ENCODE data around the gene CASP9. TPM values are rescaled to one million over a fixed set of nuclear protein-coding genes. Genes with fewer than 3 reads are reported as not detected.
"Not testable (repeated sequence)": the region's sequence is repeated elsewhere in the genome, so short reads cannot be mapped to it uniquely, and the experiment has no call there.

Gene CASP9
- polyA plus RNA-seq, 1 experiment: 10.4 TPM

DNA sequence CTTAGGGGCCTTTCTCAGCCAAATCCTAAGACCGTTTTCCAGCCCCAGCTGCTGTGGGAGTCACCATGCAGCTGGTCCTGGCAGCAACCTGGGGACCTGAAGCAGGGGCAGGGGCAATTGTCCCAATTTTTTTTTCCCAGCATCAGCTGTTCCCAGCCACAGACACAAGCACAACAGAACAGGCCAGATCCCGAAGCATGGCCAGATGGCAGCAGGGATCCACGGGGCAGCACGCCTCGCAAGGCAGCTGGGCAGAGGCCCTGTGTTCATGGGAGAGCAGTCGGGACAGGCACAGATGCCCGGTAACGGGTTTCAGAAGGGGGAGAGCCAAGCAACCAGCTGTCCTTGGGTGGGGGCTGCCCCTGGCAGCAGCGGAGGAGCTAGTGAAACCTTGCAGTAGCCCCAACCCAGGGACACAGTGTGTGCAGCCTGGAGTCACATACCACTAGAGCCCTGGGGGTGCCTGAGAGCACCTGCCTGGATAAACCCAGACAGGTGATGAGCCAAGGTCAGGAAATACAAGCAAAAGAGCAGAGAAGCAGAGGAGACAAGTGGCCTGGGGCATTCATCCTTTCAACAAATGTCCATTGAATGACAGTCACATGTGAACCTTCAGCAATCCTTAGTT is 54.1 kb downstream of the CASP9 start:
- H3K27me3 ChIP-seq (ENCODE audit: control insufficient read depth, insufficient read depth, low read length); H3K9me3 ChIP-seq (ENCODE audit: control insufficient read depth, insufficient read depth, low read length); DNase-seq (ENCODE audit: low read depth, low spot score); H3K4me3 ChIP-seq (ENCODE audit: low read depth, low read length); POLR2A ChIA-PET; H3K27ac ChIP-seq (ENCODE audit: low read depth, low read length); CTCF ChIA-PET: not testable (repeated sequence)

DNA sequence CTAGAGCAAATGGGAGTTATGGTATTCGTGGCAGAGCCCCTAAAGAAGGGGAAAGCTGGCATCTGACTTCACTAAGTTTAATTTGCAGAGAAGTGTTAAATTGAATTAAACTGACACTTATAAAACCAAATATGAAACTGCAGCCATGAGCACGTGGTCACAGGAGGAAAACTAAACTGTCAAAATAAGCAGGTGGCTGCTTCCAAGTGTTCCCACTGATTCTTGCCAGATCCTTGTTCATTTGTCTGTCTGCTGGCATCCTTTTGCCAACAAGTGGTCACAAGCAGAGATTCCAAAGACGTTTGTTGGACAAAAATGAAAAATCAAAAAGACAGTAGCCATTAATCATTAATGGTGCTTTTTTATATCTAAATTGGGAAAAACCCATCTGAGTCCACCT is 54.7 kb downstream of the CASP9 start:
- no peak overlapping the region for H3K4me3 ChIP-seq (ENCODE audit: low read depth, low read length)
- H3K27me3 ChIP-seq (ENCODE audit: control insufficient read depth, insufficient read depth, low read length): peaks cover 3% of the 10 kb centered on the region
- TF ChIP-seq, protein P1, sequence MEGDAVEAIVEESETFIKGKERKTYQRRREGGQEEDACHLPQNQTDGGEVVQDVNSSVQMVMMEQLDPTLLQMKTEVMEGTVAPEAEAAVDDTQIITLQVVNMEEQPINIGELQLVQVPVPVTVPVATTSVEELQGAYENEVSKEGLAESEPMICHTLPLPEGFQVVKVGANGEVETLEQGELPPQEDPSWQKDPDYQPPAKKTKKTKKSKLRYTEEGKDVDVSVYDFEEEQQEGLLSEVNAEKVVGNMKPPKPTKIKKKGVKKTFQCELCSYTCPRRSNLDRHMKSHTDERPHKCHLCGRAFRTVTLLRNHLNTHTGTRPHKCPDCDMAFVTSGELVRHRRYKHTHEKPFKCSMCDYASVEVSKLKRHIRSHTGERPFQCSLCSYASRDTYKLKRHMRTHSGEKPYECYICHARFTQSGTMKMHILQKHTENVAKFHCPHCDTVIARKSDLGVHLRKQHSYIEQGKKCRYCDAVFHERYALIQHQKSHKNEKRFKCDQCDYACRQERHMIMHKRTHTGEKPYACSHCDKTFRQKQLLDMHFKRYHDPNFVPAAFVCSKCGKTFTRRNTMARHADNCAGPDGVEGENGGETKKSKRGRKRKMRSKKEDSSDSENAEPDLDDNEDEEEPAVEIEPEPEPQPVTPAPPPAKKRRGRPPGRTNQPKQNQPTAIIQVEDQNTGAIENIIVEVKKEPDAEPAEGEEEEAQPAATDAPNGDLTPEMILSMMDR (IDR thresholded peaks at IDR 0.05; ENCODE audit: low read depth, low read length): no peak
- ChIA-PET CTCF (no interaction called here), POLR2A (no interaction called here)
- no peaks in the 10 kb centered on the region; the same call in 1 of the 2 replicates for H3K9me3 ChIP-seq (ENCODE audit: control insufficient read depth, insufficient read depth, low read length)
- no peak overlapping the region for H3K27ac ChIP-seq (ENCODE audit: low read depth, low read length)
- DNase-seq (ENCODE audit: low read depth, low spot score): no peak

DNA sequence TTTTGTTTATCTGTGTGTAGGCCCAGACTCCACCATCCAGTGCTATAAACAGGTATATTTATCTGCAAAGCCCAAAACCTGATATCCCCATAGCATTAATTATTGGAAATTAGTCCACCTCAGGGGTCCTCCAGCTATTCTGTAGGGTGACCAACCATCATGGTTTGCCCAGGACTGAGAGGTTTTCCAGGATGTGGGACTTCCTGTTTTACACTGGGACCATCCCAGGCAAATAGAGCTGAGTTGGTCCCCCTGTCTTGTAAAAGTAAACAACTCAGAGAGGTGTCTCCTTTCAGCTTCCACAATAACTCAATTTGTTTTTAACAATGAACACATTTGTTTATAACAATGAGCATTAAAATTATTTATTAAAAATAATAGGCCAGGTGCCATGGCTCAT is 55.9 kb downstream of the CASP9 start:
- ChIA-PET POLR2A (no interaction called here), CTCF (no interaction called here)
- DNase-seq (ENCODE audit: low read depth, low spot score): no peak
- Histone ChIP-seq H3K9me3 (ENCODE audit: control insufficient read depth, insufficient read depth, low read length) (no peaks in the 10 kb centered on the region; the same call in 1 of the 2 replicates), H3K27me3 (ENCODE audit: control insufficient read depth, insufficient read depth, low read length) (peaks cover 3% of the 10 kb centered on the region), H3K27ac (ENCODE audit: low read depth, low read length) (no peak overlapping the region), H3K4me3 (ENCODE audit: low read depth, low read length) (no peak overlapping the region)
- TF ChIP-seq, protein P1 (IDR thresholded peaks at IDR 0.05; ENCODE audit: low read depth, low read length): no peak

DNA sequence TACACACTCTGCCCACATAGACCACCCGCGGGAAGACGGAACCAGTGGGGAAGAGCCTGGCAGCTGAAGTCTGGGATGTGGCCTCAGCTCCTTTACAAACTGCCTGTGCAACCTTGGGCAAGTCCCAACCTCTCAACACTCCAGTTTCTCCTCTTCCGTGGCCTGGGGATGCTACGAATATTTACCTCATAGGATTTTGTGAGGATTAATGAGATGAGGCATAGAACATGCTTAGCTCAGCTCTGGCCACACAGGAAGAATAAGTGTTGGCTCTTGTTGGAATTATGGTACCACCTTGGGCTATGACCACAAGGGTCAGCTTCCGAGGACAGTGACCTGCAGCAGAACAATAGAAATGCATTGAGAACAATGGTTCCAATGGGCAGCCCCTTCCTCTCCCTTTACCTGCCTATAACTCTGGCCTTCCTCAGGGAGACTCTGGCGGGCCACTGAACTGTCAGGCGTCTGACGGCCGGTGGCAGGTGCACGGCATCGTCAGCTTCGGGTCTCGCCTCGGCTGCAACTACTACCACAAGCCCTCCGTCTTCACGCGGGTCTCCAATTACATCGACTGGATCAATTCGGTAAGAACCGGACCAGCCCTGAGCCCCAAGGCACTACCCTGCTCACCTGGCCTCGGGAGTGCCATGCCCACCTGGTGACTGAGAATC is 56.9 kb downstream of the CASP9 start:
- POLR2A ChIA-PET; H3K4me3 ChIP-seq (ENCODE audit: low read depth, low read length); H3K27ac ChIP-seq (ENCODE audit: low read depth, low read length); H3K27me3 ChIP-seq (ENCODE audit: control insufficient read depth, insufficient read depth, low read length); H3K9me3 ChIP-seq (ENCODE audit: control insufficient read depth, insufficient read depth, low read length); DNase-seq (ENCODE audit: low read depth, low spot score): not testable (repeated sequence)
- CTCF ChIA-PET: interaction anchor here (1.0 kb wide), 1 partner anchor 144 kb away, joined by 3 read pairs; no protein-coding TSS in a partner anchor

DNA sequence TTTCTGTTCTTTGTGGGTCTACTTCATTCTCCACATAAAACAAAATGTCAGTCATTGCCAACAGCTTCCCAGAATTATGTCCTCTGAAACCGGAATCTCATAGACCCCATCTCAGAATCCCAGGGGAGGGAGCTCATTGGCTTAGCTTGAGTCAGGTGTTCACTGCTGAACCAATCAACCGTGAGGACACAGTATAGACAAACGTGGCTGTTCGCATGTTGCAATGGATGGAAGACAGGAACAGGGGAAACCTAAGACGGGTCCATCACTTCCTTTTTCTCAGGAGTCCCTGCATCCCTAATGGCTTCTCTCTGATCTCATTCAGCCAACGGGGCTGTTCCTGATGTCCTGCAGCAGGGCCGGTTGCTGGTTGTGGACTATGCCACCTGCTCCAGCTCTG is 58.3 kb downstream of the CASP9 start:
- DNase-seq (ENCODE audit: low read depth, low spot score): no peak
- Histone ChIP-seq H3K27ac (ENCODE audit: low read depth, low read length) (no peak overlapping the region), H3K27me3 (ENCODE audit: control insufficient read depth, insufficient read depth, low read length) (peaks cover 3% of the 10 kb centered on the region), H3K9me3 (ENCODE audit: control insufficient read depth, insufficient read depth, low read length) (no peaks in the 10 kb centered on the region; the same call in 1 of the 2 replicates), H3K4me3 (ENCODE audit: low read depth, low read length) (no peak overlapping the region)
- POLR2A ChIA-PET: no interaction called here
- CTCF ChIA-PET: interaction anchor here (1.3 kb wide), 1 partner anchor 160 kb away, joined by 8 read pairs; no protein-coding TSS in a partner anchor
- TF ChIP-seq, protein P1 (IDR thresholded peaks at IDR 0.05; ENCODE audit: low read depth, low read length): no peak

DNA sequence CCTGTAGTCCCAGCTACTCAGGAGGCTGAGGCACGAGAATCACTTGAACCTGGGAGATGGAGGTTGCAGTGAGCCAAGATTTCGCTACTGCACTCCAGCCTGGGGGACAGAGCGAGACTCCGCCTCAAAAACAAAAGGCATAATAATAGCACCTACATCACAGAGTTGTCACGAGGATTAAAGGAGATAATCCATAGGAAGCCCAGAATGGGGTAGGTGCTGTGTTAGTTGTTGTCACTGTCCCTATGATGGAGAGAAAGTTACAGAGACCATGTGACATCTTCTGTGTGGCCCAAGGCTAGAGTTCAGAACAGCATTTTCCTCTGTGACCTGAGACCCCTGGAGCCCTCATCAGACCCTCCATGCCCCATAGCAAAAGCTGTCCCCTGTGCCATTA is 60.1 kb downstream of the CASP9 start:
- H3K27me3 ChIP-seq (ENCODE audit: control insufficient read depth, insufficient read depth, low read length); H3K9me3 ChIP-seq (ENCODE audit: control insufficient read depth, insufficient read depth, low read length); H3K4me3 ChIP-seq (ENCODE audit: low read depth, low read length); DNase-seq (ENCODE audit: low read depth, low spot score); H3K27ac ChIP-seq (ENCODE audit: low read depth, low read length); POLR2A ChIA-PET; CTCF ChIA-PET: not testable (repeated sequence)

DNA sequence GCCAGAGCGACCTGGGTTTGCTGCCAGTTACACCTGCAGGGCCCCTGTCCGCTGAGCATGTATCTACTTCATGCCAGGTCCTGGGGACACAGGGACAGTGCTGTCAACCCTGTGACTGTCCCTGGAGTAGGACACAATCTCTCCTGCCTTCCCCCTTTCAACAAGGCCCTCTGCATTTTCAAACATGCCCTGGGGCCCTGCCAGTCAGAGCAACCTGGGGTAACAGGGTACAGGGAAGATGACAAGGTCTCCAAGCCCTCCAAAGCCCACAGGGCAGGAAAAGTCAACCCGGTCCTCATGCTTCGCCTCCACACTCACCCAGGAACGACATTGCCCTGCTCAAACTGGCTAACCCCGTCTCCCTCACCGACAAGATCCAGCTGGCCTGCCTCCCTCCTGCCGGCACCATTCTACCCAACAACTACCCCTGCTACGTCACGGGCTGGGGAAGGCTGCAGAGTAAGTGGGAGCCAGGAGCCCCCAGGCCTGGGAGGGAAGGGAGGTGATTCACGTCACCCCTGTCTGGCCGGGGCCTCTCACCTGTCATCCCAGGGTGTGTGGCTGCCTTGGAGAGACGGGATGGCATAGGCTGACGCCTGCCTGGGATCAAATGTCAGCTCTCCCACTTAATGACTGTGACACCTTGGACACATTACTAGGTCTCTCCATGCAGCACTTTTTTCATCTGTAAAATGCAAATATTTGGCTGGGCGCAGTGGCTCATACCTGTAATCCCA is 60.8 kb downstream of the CASP9 start:
- POLR2A ChIA-PET, CTCF ChIA-PET: not testable (repeated sequence)

More for the DNA sequence above, 60.8 kb downstream of the CASP9 start:
- not testable (repeated sequence) for H3K9me3 ChIP-seq (ENCODE audit: control insufficient read depth, insufficient read depth, low read length); H3K27me3 ChIP-seq (ENCODE audit: control insufficient read depth, insufficient read depth, low read length); H3K27ac ChIP-seq (ENCODE audit: low read depth, low read length); H3K4me3 ChIP-seq (ENCODE audit: low read depth, low read length); DNase-seq (ENCODE audit: low read depth, low spot score)
